ENCODE data around the gene CDH4.

Gene CDH4

DNA sequence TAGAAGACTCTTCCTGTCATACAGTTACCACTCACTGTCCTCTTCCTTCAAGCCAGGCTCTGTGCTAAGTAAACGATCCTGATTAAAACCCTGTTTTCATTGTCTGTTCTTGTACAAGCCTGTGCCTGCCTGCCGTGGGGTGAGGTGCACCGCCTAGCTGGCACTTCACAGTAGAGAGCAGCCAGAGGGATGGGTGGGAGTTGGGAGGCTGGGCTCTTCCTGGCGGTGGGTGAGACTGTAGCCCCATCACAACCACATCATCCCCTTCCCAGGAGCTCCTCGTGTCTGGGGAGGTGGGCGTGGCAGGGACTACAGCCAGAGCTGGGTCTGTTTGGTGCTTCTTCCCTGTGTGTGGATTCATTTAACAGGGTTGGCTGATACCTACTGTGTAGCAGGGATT, 431.7 kb downstream of the CDH4 start:
- no peak for DNase-seq

DNA sequence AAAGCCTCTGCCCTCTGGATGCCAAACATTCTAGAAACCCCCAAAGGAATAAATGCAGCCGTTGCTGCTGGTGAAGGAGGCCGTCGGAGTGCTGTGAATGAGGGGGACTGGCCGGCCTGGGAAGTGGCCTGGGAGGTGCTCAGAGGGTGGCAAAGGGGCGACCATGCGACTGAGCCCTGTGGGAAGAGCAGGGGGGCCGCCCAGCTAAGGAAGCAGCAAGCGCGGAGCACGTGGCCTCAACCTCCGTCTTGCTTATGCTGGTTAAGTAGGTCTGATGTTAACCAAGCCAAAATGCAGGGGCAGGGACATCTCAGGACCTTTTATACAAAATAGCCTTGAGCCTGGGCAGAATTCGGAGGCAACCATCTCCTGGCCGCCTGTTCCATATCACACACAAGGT, 432.1 kb downstream of the CDH4 start:
- DNase-seq, result no peak

DNA sequence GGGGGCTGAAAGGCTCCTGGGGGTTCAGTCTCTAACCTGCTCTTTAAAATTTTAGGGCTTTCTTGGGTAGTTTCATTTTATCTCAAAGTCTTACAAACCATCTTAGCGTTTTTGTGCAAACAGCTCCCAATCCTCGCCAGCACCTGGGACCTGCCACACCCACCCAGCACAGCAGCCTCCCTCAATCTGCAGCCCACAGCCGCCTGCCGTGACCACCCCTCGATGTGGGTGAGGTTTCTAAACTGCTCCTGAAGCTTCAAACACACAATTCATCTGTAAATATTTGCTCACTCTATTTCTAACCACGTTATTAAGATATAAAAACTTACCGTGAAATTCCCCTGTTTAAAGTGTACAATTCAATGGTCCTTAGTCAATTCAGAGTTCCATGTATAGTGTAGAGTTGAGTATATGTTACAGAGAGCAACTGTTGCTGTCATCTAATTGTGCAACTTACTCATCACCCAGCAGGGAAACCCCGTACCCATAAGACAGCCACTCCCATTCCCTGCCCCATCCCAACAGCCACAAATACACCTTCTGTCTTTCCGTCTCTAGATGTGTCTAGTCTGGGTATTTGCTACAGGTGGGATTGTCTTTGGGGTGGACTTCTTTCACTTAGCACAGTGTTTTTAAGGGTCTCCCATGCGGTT, 432.6 kb downstream of the CDH4 start:
- DNase-seq, result no peak

DNA sequence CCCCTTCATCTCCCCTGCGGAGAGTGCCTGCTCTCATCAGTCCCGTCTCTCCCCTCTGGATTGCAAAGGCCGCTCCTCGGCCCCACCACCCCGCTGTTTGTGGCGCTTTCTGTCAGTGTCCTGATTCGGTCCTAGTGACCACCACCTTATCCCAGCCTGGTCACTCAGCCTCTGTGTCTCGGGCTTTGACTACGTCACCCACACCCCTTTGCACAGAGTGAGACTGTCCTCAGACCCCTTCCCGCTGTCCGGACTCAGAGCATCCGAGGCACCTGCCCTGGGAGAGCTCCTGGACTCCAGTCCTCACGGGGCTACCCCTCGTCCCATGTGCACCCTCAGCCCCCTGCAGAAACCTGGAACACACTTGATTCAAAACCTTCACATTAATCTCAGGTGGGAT, 433.4 kb downstream of the CDH4 start:
- DNase-seq, result no peak

DNA sequence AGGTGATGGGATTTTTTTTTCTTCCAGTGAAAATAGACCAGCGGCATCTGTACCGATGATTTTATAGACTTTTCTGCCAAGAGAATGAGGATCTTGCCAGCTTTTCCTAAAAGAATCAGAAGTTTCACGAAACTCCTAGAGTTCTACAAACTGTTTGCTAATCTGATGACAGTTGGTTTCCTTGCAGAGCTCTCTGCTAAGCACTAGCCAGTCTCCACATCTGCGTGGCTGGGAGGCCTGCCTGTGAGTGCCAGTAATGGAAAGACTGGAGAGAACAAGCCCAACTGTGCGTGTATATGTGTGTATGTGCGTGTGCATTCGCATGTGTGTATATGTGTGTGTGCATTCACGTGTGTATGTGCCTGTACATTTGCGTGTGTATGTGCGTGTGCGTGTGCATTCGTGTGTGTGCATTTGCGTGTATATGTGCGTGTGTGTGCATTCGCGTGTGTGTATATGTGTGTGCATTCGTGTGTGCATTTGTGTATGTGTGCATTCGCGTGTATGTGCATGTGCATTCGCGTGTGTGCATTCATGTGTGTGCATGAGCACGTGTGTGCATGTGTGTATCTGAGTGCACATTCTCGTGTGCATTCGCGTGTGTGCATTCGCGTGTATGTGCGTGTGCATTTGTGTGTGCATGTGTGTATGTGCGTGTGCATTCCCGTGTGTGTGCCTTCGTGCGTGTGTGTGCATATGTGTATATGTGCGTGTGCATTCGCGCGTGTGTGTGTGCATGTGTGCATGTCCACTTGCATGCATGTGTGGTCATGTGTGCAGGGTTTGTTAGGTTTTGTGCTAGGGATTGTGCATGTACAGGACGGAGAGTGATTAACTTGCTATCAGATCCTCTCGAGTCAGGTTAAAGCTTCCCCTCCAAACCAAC, 434.2 kb downstream of the CDH4 start:
- DNase-seq, result no peak

DNA sequence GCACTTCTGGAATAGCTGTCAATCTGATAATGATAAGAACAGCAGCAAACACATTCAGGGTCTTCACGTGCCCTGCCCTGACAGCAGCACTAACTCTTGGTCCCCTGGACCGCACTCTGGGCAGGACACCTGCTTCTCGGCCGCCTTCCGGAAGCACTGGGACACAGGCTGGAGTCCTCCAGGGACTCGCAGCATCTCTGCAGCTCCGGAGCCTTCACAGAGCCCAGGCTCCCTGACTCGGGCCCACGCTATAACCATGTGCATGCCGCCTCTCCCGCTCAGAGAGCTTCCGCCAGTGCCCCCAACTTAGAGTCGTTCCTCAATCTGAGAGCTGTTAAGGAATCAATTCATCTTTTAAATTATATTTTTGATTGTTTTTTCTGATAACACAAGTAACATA, 436.4 kb downstream of the CDH4 start:
- DNase-seq, result no peak

DNA sequence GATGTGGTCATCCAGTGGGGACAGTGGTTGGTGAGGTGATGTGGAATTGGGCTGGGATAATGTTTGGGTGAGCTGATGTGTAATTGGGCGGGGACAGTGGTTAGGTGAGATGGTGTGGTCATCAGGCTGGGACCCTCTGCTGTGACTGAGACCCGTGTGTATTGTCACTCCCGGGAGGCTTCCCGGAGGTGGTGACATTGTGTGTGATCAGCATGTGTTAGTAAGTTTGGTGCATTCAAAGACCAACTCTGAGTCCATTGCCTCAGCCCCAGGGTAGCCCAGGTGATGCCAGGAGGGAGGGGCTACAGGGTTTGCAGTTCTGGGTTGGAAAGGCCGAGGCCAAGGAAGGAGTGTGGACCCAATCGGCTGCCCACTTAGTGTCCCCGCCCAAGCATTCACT, 438.1 kb downstream of the CDH4 start:
- no peak for DNase-seq

DNA sequence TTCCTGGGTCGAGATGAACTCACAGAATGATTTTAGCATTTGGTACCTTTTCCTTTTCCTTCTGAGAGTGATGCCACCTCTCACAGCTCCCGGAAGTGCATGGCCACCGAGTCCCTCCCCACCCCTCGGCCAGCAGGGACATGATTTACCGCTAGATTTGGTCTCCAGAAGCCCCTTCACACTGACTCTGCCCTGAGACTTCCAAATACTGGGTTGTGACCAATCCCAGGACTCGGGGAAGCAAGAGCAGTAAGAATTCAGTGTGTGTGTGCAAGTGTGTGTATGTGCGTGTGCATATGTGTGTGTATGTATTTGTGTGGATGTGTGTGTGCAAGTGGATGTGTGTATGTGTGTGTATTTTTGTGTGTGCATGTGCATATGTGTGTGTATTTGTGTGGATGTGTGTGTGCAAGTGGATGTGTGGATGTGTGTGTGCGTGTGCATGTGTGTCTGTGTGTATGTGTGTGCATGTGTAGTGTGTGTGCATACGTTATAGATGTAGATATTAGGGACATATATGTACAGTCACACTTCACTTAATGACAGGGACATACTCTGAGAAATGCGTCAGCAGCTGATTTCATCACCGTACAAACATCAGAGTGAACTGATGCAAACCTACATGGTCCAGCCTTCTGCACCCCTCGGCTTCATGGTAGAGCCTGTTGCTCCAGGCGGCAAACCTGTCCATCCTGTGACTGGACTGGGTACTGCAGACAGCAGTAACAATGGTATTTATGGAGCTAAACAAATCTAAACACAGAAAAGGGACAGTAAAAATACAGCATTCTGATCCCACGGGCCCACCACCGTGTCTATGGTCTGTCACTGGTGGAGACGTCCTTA, 439.2 kb downstream of the CDH4 start:
- no peak for DNase-seq

DNA sequence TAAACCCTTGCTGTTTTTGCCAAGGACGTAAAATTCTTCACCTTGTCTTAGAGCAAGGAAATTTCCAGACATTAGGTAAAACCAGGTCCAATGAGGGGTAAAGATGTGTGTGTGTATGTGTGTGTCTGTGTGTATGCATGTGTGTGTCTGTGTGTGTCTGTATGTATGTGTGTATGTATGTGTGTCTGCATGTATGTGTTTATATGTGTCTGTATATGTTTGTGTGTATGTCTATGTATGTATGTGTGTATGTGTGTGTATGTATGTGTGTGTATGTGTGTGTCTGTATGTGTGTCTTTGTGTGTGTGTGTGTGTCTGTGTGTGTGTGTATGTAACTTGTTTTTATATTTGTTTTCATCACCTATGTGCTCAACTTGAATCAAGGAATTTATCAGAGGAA, 439.9 kb downstream of the CDH4 start:
- no peak for DNase-seq

DNA sequence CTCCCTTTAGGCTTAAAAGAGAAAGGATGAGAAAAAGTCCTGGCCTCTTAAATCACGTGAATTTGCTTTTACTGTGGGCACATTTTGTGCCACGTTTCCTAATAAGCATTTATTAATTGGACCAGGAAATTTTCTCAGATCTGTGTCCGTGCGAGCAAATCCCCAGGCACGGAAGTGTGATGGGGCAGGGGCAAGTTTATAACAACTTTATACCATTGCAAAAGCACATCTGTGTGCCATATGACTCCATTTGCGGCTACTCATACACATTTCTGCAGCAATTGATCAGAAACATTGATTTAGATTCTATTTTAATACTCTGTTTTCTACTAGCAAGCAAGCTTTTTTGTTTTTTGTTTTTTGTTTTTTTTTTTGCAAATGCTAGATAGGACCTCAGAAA, 440.4 kb downstream of the CDH4 start:
- no peak for DNase-seq

DNA sequence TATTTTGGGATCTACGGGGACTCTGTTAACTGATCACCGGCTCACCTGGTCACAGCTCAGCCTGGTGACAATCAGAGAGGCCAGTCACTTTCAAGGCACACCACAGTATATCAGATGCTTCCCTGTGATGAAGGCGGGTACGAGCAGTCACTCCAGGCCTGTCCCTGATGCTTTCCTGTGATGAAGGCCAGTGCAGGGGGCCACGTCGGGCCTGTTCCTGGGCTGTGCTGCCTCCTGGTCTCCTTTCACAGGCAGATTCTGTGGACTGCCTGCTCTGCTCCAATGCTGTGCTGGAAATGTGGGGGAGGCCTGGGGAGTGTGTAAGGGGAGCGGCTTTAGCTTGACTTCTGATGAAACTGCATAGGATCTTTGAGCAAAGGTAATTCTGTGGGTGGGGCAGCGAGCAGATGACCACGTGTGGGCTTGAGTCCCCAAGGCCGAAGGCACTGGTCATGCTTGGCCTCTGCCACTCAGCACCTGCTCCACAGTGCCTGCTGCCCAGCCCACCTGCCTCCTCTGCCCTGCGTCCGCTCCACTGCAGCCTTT, 441.1 kb downstream of the CDH4 start:
- DNase-seq, result no peak

DNA sequence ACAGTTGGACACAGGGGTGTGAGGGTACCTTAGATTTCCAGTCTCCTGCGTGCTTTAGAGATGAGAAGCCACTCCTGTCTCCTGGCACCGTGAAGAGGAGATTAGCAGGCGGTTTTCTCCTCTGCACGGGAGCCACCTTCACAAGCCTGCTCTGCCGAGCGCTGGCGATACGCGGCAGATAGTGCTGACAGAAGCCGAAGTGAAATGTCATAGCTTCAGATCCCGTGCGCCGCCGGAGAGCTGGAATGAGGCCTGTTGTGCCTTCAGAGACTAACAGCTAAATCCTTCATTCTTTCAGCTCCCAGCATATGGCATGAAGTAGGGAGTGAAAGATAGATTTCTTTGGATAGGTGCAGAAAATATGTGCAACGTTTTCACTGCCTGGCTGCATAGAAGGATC, 442.6 kb downstream of the CDH4 start:
- DNase-seq, result no peak

DNA sequence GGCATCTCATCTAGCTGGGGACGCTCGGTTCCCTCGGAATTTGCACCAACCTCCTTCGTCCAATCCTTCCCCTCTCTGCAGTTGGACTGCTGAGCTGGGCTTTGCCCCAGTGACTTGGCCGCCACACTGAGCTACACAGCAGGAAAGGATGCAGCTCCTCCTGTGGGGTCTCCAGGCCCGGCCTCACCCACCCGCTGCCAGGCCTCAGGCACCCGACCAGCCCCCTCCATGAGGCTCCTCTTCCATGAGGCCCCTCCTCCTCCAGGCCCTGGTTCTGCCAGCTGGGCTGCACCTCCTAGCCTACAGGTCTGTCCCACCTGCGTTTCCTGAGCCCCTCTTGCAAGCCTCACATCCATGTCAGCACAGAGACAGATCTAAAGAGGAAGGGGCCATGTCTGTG, 443.7 kb downstream of the CDH4 start:
- DNase-seq, result no peak

DNA sequence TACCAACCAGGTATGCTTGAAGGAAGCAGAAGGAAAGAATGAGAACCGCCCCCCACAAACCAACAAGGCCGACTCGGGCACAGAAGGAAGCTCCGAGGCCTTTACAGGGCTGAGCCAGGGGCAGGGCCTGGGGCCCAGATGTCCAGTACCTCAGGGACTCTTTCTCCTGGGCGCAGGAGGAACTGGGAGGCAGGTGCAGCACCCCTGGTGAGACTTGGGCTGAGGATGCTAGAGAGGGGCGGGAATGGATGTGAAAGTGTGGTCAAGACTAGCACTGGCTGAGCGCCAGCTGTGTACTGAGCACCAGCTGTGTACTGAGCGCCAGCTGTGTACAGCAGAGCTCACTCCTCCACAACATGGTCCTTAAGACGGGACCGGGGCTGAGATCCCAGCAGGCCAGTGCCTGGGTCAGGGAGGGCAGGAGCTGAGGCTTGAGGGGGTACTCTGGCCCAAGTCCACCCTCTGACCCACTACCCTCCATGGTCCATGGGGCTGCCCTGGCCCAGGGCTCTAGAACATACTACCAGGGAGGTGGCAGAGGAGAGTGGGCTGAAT, 444.2 kb downstream of the CDH4 start:
- DNase-seq, result no peak

DNA sequence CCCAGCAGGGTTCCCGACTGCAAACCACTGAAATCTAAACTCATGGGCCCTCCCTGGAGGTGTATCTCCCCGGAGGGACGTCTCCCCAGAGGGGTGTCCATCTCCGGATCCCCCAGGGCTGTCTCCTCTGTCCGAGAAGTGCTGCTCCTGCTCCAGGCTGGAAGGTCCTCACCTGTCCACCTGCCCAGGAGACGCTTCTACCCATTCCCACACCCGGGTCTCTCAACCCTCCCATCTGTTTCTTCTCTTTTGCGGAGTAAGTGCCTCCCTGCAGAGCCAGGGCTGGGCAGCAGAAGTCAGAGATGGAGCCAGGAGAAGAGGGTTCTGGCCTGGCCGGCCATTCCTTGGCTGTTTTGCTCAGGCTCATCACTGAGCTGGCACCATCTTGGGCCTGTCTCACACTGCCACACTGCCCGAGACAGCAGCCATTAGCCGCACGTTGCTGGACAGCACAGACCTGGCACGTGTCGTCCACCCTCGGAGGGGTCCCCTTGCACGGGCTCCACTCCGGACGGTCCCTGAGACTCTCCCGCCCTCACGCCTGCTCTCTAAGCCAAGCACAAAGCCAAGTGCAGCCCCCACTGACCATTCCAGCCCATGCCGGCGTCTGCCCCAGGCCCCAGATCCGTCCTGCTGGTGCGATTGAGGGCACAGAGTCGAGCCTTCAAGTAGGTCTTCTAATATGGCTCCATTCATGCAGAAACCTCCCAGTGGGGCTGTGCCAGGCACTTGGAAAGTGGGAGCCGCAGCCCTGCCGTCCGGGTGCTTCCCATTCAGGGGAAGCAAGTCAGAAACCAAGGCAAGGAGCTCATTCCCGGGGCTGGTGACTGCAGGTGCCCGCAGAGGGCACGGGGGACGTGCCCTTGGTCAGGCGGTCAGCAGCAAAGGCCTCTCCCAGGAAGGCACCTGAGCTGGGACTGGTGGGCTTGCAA, 445.9 kb downstream of the CDH4 start:
- DNase-seq, result no peak

DNA sequence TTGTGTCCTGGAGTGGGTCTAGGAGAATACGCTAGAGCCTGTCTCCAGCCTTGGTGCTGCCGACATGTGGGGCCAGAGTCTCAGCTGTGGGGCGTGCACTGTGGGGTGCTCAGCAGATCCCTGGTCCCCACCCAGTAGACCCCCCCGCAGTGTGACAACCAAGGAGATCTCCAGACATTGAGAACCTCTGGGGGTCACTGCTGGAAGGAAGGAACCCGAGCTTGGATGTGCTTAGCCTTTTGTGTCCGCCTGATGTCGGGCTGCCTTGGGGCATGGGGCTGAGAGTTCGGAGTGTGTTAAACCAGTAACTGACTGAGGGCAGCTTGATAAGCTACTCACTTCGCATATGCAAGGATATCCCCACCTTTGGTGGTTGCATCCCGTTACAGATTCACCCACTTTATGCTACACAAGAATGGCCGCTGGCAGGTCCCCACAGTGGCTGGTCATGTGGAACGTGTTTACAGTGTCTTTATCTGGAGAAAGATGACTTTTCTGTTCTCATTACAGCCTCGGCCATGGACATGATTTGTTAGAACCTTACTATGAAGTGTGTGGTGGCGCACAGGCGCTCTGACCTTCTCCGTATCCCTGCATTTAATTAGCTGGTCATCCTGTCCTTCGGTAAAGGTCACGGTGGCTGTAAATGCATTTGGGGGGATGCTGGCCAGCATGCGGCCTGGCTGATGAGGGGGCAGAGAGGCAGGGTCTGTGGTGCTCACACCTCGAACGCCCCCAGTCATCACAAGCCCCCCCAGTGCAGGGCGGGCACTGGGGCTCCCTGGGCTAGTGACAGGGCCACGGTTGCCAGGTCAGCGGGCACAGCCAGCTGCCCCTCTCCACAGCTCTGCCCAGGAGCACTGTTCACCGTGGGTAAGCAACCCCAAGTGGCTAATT, 446.8 kb downstream of the CDH4 start:
- DNase-seq, result no peak

DNA sequence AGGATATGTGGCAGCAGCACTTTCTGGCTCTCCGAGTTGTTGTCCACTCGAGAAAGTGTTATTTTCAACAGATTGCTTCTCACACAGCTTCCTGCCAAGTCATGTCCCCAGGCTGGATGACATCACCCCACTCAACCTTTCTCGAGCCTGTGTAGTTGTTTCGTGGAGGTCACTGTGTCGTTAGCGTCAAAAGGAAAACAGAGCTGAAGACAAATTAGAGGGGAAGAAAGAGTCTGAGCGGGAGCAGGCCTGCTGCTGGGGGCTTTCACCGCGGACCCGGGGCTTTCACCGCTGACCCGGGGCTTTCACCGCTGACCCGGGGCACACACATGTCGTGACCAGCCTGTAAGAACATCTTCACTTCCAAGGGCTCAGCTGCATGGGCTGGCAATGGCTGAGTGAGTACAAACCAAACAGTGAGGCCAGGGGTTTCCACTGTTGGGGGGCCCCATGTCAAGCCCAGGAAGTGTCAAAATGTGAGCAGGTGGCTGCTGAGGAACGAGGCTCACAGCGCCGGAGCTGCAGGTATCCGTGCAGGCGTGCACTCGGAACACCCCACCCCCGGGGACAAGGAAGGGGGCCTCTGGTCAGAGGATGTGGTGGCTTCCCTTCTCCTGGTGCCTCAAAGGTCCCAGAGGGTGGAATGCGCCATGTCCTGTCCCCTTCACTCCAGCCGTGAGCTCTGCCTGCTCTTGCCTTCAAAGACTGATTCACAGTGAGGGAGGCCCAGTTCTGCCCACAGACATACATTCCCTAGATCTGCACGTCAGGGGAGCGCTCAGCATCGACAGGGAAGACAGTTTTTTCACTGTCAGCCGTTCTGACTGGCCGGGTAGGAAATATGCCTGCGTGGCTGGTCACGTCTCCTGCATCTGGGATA, 447.7 kb downstream of the CDH4 start:
- DNase-seq, result no peak

DNA sequence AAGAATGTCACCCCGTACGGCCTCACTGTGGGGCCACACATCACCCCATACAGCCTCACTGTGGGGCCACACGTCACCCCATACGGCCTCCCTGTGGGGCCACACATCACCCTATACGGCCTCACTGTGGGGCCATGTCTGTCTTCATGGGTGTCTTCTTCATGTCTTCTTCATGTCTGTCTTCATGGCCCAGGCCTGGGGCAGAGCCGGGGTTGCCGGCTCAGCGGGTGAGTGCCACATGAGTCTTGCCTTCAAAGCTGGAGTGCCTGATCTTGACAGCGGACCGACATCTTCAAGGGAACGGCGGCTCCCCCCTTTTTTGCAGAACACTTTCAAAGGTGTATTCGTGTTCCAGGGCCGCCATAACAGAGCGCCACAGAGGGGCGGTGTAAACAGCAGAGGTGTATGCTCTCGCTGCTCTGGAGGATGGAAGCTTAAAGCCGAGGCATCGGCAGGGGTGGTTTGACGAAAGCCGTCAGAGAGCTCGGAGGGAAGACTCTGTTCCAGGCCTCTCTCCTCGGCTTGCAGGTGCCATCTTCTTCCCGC, 448.6 kb downstream of the CDH4 start:
- DNase-seq, result no peak

DNA sequence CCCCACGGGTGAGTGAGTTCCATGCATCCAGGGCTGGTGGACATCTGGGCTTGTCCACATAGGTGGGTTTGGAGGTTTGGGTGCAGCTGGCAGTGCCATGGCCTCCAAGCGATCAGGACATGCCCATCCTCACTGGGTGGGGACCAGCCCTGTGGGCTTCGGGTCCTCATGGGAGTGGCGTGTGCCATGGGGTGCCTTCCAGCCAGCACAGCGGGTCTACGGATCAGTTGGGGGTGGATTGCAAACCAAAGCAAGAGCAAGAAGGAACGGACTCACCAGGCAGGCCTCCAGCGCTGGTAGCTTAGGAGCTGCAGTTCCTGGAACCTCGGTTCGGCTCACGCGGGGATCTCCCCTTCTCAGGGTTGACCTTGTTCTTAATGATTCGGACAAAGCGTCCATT, 449.3 kb downstream of the CDH4 start:
- DNase-seq, result no peak

Data from effector CD8-positive, alpha-beta T cell (primary cell).